SH-SY5Y (cell line): ENCODE data around the gene PSAP.

Experiments used
- GATA2 ChIP-seq: IDR thresholded peaks from 2 replicates; pipeline ENCODE4 v1.6.1; 2011; ENCODE audit warnings: mild to moderate bottlenecking, low read depth, low read length
- GATA3 ChIP-seq: IDR thresholded peaks from 2 replicates; pipeline ENCODE4 v1.6.1; 2011; ENCODE audit warnings: low read depth, mild to moderate bottlenecking, low read length, moderate library complexity

DNA sequence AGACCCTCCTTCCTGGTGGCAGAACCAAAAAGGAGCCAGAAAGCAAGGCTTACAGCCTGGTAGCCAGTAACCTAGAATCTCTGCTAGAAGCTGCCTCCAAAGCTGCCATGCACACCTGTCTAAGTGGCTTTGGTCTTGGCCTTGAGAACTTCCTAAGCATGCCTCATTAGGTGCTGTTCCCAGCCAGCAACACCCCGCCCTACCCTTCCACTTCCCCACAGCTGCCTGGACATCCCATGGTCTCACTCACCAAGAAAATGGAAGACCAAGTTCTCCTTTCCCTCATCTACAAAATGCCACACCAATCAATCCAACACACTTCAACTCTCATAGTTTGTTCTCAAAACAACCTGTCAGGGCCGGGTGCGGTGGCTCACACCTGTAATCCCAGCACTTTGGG lies 4.2 kb downstream of the PSAP start:
- TF ChIP-seq GATA3 = no peak
- TF ChIP-seq GATA2 = no peak
